ENCODE results near the gene GH1. TPM values are rescaled to one million over a fixed set of nuclear protein-coding genes. Genes with fewer than 3 reads are reported as not detected.

The GH1 gene
- total RNA-seq, 1 donor from 2014 or later: not detected

- DNase-seq: no peak
- H3K4me3 Mint-ChIP-seq (ENCODE audit: unreplicated experiment): no peak overlapping the region
Observed at GRCh38 chr17:63955232-63955631, 36.6 kb upstream of the GH1 start.

DNA sequence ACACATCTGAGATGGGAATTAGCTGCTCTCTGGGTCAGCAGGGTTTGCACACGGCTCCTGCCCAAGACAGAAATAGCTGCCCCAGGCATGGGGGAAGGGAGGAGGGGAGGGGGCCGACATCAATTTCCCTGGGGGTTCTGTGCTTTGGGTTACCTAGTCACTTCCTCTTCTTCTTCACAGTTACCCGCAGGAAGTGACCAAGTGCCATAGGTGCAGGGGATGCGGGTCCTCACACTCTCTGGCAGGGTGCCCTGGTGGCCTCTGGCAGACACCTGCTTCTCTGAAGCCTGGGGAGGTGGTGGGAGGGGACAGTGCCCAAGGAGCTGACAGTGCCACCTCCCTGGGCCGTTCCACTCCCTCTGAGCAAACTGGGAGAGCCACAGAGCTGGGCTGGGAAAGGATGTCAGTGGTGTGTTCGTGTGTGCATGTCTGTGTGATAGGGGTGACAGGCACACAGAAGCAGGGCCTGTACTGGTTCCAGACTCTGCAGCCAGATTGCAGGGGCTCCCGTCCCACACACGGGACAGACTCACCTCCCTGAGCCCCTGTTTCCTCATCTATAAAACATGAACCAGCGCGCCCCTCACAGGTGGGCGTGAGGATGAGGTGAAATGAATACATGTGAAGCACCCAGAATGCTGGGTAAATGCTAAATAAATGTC, 35.9 kb upstream of the GH1 start:
- no peak for DNase-seq
- H3K4me1 Mint-ChIP-seq (ENCODE audit: low read depth, unreplicated experiment): peaks cover 7% of the 10 kb centered on the region
- H3K27ac Mint-ChIP-seq (ENCODE audit: unreplicated experiment): no peak overlapping the region
- peaks cover 5% of the 10 kb centered on the region for H3K27me3 Mint-ChIP-seq (ENCODE audit: unreplicated experiment)
- H3K9me3 Mint-ChIP-seq (ENCODE audit: unreplicated experiment): peaks cover 2% of the 10 kb centered on the region
- TF ChIP-seq, protein P1, sequence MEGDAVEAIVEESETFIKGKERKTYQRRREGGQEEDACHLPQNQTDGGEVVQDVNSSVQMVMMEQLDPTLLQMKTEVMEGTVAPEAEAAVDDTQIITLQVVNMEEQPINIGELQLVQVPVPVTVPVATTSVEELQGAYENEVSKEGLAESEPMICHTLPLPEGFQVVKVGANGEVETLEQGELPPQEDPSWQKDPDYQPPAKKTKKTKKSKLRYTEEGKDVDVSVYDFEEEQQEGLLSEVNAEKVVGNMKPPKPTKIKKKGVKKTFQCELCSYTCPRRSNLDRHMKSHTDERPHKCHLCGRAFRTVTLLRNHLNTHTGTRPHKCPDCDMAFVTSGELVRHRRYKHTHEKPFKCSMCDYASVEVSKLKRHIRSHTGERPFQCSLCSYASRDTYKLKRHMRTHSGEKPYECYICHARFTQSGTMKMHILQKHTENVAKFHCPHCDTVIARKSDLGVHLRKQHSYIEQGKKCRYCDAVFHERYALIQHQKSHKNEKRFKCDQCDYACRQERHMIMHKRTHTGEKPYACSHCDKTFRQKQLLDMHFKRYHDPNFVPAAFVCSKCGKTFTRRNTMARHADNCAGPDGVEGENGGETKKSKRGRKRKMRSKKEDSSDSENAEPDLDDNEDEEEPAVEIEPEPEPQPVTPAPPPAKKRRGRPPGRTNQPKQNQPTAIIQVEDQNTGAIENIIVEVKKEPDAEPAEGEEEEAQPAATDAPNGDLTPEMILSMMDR (IDR thresholded peaks at IDR 0.05; ENCODE audit: partially characterized antibody, unreplicated experiment): no peak
- no peak overlapping the region for H3K4me3 Mint-ChIP-seq (ENCODE audit: unreplicated experiment)
- no peaks in the 10 kb centered on the region for H3K36me3 Mint-ChIP-seq (ENCODE audit: unreplicated experiment)

More at GRCh38 chr17:63955232-63955631, 36.6 kb upstream of the GH1 start:
- peaks cover 2% of the 10 kb centered on the region for H3K9me3 Mint-ChIP-seq (ENCODE audit: unreplicated experiment)
- peaks cover 9% of the 10 kb centered on the region for H3K4me1 Mint-ChIP-seq (ENCODE audit: low read depth, unreplicated experiment)
- peaks cover 4% of the 10 kb centered on the region for H3K27me3 Mint-ChIP-seq (ENCODE audit: unreplicated experiment)
- TF ChIP-seq, protein P1 (IDR thresholded peaks at IDR 0.05; ENCODE audit: partially characterized antibody, unreplicated experiment): no peak
- H3K36me3 Mint-ChIP-seq (ENCODE audit: unreplicated experiment): no peaks in the 10 kb centered on the region
- no peak overlapping the region for H3K27ac Mint-ChIP-seq (ENCODE audit: unreplicated experiment)

DNA sequence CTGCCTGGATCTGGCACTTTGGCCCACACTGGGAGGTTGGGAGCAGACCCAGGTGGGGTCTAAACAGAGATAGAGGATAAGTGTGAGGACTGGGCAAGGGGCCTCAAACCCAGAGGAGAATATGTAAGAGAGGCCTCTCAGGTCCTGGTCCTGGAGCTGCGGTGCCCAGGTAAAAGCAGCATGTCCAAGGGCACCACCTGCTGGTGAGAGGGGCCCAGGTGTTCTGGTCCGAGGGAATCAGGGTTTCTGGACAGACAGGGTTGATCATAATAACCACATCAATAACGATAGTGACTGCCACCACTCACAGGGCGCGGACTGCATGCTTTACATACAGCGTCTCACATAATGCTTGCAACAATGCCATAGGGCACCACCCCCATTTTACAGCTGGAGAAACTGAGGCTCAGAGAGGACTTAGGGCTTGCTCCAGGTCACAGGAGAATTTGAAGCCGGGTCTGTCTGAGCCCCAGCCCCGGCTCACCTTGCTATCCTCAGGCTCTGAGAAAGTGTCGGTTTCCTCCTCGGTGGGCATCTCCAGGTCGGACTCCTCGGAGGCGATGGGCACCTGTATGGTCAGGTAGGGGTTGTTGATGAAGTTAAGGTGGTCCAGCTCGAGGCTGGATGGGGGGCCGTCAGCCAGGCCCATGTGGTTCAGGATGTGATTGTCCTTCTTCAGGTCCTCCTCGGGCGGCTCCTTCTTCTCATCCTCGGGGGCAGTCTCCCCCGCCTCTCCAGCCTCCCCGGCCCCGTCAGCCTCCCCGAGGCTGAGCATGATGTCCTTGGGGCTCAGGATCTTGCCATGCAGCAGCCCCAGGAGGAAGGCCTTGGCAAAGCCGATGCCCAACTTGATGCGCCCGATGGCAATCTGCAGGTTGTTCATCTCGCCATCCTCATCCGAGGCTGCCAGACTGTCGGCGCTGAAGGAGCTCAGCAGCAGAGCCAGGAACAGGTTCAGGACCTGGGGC, 32.6 kb upstream of the GH1 start:
- peaks cover 6% of the 10 kb centered on the region for H3K27me3 Mint-ChIP-seq (ENCODE audit: unreplicated experiment)
- H3K27ac Mint-ChIP-seq (ENCODE audit: unreplicated experiment): no peak overlapping the region
- TF ChIP-seq, protein P1 (IDR thresholded peaks at IDR 0.05; ENCODE audit: partially characterized antibody, unreplicated experiment): no peak
- no peaks in the 10 kb centered on the region for H3K9me3 Mint-ChIP-seq (ENCODE audit: unreplicated experiment)
- peaks cover 9% of the 10 kb centered on the region for H3K4me1 Mint-ChIP-seq (ENCODE audit: low read depth, unreplicated experiment)
- no peak overlapping the region for H3K4me3 Mint-ChIP-seq (ENCODE audit: unreplicated experiment)
- no peak for DNase-seq
- H3K36me3 Mint-ChIP-seq (ENCODE audit: unreplicated experiment): no peaks in the 10 kb centered on the region

GRCh38 chr17:63949576-63950250, 31.1 kb upstream of the GH1 start:
- peaks cover 9% of the 10 kb centered on the region for H3K4me1 Mint-ChIP-seq (ENCODE audit: low read depth, unreplicated experiment)
- H3K36me3 Mint-ChIP-seq (ENCODE audit: unreplicated experiment): no peaks in the 10 kb centered on the region
- TF ChIP-seq, protein P1 (IDR thresholded peaks at IDR 0.05; ENCODE audit: partially characterized antibody, unreplicated experiment): no peak
- no peak for DNase-seq
- no peak overlapping the region for H3K4me3 Mint-ChIP-seq (ENCODE audit: unreplicated experiment)
- peaks cover 2% of the 10 kb centered on the region for H3K9me3 Mint-ChIP-seq (ENCODE audit: unreplicated experiment)
- no peak overlapping the region for H3K27ac Mint-ChIP-seq (ENCODE audit: unreplicated experiment)
- peaks cover 8% of the 10 kb centered on the region for H3K27me3 Mint-ChIP-seq (ENCODE audit: unreplicated experiment)

All from glutamatergic neuron (in vitro differentiated cells).